ENCODE measurements around the gene ATP6V1C2. TPM values are rescaled to one million over a fixed set of nuclear protein-coding genes. Genes with fewer than 3 reads are reported as not detected.

The ATP6V1C2 gene
- total RNA-seq, 1 experiment from 2014 or later: 2.0 TPM

- intact Hi-C loops (cut with micrococcal nuclease): no loop called here
- no peak overlapping the region for H3K9ac ChIP-seq (ENCODE audit: low read length)
- ATAC-seq (no peak), DNase-seq (ENCODE audit: low read depth, low spot score) (no peak)
- ChIA-PET POLR2A (no interaction called here), RAD21 (ENCODE audit: low non-redundant PET in 1 of 2, low total read pairs in 2 of 2, uncharacterized antibody in 2 of 2, unreplicated experiment in 2 of 2) (no interaction called here), CTCF (no interaction called here)
- H3K27ac ChIP-seq (ENCODE audit: low read depth, low read length): no peak overlapping the region
- BruUV-seq (replicated peaks): no TSS peak
- no peaks in the 10 kb centered on the region for H3K9me3 ChIP-seq (ENCODE audit: control insufficient read depth in 1 of 2, insufficient read depth in 1 of 2, low read depth in 1 of 2, low read length in 2 of 2)
- no peaks in the 10 kb centered on the region for H3K79me2 ChIP-seq (ENCODE audit: insufficient read depth, low read length)
- no peaks in the 10 kb centered on the region for H3K36me3 ChIP-seq (ENCODE audit: control insufficient read depth in 1 of 2, insufficient read depth in 2 of 2, low read length in 2 of 2)
- H3K27me3 ChIP-seq (ENCODE audit: insufficient read depth, low read length): no peaks in the 10 kb centered on the region
- no peak overlapping the region for H3K4me3 ChIP-seq (replicated peaks in 1 of 2; ENCODE audit: low read depth in 1 of 2, low read length in 2 of 2)
- H3K4me1 ChIP-seq (ENCODE audit: control insufficient read depth in 1 of 2, insufficient read depth in 2 of 2, low read length in 2 of 2): peaks cover 0 to 5% of the 10 kb centered on the region in 2 experiments; a peak in 1 of 4 replicates
- no peaks in the 10 kb centered on the region for H4K20me1 ChIP-seq (ENCODE audit: insufficient read depth)
- TF ChIP-seq ZFX (IDR thresholded peaks at IDR 0.05) (no peak), CTCF (IDR thresholded peaks at IDR 0.05 in 2 of 3, conservative IDR thresholded peaks at IDR 0.05 in 1 of 3; ENCODE audit: borderline replicate concordance in 1 of 3, insufficient read depth in 1 of 3, low read depth in 2 of 3, low read length in 2 of 3) (no peak), SIN3A (IDR thresholded peaks at IDR 0.05; ENCODE audit: low read depth) (no peak), FOSL1 (IDR thresholded peaks at IDR 0.05; ENCODE audit: low read depth) (no peak), JUND (IDR thresholded peaks at IDR 0.05) (no peak), EZH2 (IDR thresholded peaks at IDR 0.05) (no peak), CEBPB (IDR thresholded peaks at IDR 0.05; ENCODE audit: low read depth) (no peak), ATF3 (IDR thresholded peaks at IDR 0.05) (no peak), MAX (IDR thresholded peaks at IDR 0.05) (no peak), RAD21 (IDR thresholded peaks at IDR 0.05; ENCODE audit: low read depth) (no peak), EGR1 (IDR thresholded peaks at IDR 0.05; ENCODE audit: low read depth) (no peak), SP1 (IDR thresholded peaks at IDR 0.05; ENCODE audit: low read depth) (no peak), ELF1 (IDR thresholded peaks at IDR 0.05; ENCODE audit: borderline replicate concordance, low read depth) (no peak), YY1 (IDR thresholded peaks at IDR 0.05; ENCODE audit: extremely low read depth, insufficient replicate concordance, low read depth, low read length) (no peak), POLR2A (IDR thresholded peaks at IDR 0.05; ENCODE audit: borderline replicate concordance, extremely low read depth, insufficient read depth, insufficient read length) (no peak), TCF7L2 (IDR thresholded peaks at IDR 0.05; ENCODE audit: borderline replicate concordance, extremely low read depth, insufficient read depth, insufficient read length) (no peak), ZNF274 (IDR thresholded peaks at IDR 0.05; ENCODE audit: low read depth, low read length) (no peak)
- H3K4me2 ChIP-seq (ENCODE audit: low read length): no peak overlapping the region
- H3K9me2 ChIP-seq (ENCODE audit: insufficient read depth): no peaks in the 10 kb centered on the region
- H2AFZ ChIP-seq (ENCODE audit: low read depth, low read length, poor library complexity, severe bottlenecking): no peak overlapping the region
Observed at GRCh38 chr2:10772868-10773215, 51.4 kb downstream of the ATP6V1C2 start.

Measured in HCT116 (cell line).